Measurements from ENCODE around the gene CERS2.

CERS2 gene

DNA sequence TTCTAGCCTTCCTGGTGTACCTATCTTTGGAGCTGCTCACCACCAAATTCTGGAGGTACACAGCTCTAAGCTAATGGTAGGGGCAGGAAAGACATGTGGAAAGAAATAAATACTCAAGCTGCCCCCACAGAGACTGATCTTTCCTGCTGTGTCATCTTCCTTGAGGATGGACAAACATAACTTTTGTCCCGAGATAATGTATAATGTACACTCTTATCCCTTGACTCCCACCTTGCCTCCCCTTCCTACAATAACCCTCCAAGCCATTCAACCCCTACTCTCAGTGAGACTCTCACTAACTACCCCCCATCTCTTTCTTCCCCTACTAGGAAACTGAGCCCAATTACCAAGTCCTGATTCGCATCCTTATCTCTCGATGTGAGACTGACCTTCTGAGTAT lies 19.6 kb upstream of the CERS2 start:
- TF ChIP-seq ZBTB7A (IDR thresholded peaks at IDR 0.05; ENCODE audit: low read depth) = no peak
- no peak for TF ChIP-seq CREB1 (IDR thresholded peaks at IDR 0.05; ENCODE audit: low read depth)
- TF ChIP-seq NFIC (IDR thresholded peaks at IDR 0.05) = no peak
- no peak for TF ChIP-seq RAD21 (IDR thresholded peaks at IDR 0.05; ENCODE audit: low read depth)
- no peak for TF ChIP-seq FOXM1 (IDR thresholded peaks at IDR 0.05; ENCODE audit: borderline replicate concordance, low read depth)
- no peak for TF ChIP-seq USF1 (IDR thresholded peaks at IDR 0.05)
- no peak for TF ChIP-seq TCF12 (IDR thresholded peaks at IDR 0.05; ENCODE audit: low read depth)
- no peak for TF ChIP-seq CEBPB (IDR thresholded peaks at IDR 0.05)
- TF ChIP-seq, protein P1, sequence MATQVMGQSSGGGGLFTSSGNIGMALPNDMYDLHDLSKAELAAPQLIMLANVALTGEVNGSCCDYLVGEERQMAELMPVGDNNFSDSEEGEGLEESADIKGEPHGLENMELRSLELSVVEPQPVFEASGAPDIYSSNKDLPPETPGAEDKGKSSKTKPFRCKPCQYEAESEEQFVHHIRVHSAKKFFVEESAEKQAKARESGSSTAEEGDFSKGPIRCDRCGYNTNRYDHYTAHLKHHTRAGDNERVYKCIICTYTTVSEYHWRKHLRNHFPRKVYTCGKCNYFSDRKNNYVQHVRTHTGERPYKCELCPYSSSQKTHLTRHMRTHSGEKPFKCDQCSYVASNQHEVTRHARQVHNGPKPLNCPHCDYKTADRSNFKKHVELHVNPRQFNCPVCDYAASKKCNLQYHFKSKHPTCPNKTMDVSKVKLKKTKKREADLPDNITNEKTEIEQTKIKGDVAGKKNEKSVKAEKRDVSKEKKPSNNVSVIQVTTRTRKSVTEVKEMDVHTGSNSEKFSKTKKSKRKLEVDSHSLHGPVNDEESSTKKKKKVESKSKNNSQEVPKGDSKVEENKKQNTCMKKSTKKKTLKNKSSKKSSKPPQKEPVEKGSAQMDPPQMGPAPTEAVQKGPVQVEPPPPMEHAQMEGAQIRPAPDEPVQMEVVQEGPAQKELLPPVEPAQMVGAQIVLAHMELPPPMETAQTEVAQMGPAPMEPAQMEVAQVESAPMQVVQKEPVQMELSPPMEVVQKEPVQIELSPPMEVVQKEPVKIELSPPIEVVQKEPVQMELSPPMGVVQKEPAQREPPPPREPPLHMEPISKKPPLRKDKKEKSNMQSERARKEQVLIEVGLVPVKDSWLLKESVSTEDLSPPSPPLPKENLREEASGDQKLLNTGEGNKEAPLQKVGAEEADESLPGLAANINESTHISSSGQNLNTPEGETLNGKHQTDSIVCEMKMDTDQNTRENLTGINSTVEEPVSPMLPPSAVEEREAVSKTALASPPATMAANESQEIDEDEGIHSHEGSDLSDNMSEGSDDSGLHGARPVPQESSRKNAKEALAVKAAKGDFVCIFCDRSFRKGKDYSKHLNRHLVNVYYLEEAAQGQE (IDR thresholded peaks at IDR 0.05; ENCODE audit: low read depth) = no peak

GRCh38 chr1:150992626-150993025 lies 18.0 kb upstream of the CERS2 start:
- TF ChIP-seq FOXM1 (IDR thresholded peaks at IDR 0.05; ENCODE audit: borderline replicate concordance, low read depth) (no peak), EP300 (IDR thresholded peaks at IDR 0.05; ENCODE audit: borderline replicate concordance) (no peak), MAX (IDR thresholded peaks at IDR 0.05) (no peak), ZBTB7A (IDR thresholded peaks at IDR 0.05; ENCODE audit: low read depth) (no peak), NFIC (IDR thresholded peaks at IDR 0.05) (no peak), TEAD4 (IDR thresholded peaks at IDR 0.05) (no peak), TAF1 (IDR thresholded peaks at IDR 0.05; ENCODE audit: low read depth) (no peak), EGR1 (IDR thresholded peaks at IDR 0.05) (no peak), CREB1 (IDR thresholded peaks at IDR 0.05; ENCODE audit: low read depth) (no peak), CEBPB (IDR thresholded peaks at IDR 0.05) (no peak), USF1 (IDR thresholded peaks at IDR 0.05) (no peak), YY1 (IDR thresholded peaks at IDR 0.05; ENCODE audit: low read depth) (no peak), RAD21 (IDR thresholded peaks at IDR 0.05; ENCODE audit: low read depth) (no peak), TCF12 (IDR thresholded peaks at IDR 0.05; ENCODE audit: low read depth) (no peak)
- TF ChIP-seq, protein P1 (IDR thresholded peaks at IDR 0.05; ENCODE audit: low read depth) = no peak

DNA sequence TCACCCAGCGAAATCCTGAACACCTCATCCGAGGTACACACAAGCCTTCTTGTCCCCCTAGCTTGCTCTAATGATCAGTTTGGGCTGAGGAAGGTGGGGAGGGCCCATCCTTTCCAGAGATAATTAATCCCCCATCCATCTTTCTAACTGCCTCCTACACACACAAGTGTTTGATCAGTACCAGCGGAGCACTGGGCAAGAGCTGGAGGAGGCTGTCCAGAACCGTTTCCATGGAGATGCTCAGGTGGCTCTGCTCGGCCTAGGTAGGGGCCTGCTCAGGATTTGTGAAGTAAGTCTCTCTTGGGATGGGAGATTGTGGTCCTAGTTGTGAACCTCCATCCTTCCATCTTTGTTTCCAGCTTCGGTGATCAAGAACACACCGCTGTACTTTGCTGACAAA lies 13.3 kb upstream of the CERS2 start:
- TF ChIP-seq EGR1 (IDR thresholded peaks at IDR 0.05) (no peak), TAF1 (IDR thresholded peaks at IDR 0.05; ENCODE audit: low read depth) (no peak), TEAD4 (IDR thresholded peaks at IDR 0.05) (no peak)

GRCh38 chr1:150985179-150985825 lies 10.7 kb upstream of the CERS2 start:
- TF ChIP-seq TEAD4 (IDR thresholded peaks at IDR 0.05) = peak; percentile 26; the same call in 1 of the 2 replicates
- TF ChIP-seq MAX (IDR thresholded peaks at IDR 0.05) = peak; percentile 65
- TF ChIP-seq, protein P1 (IDR thresholded peaks at IDR 0.05; ENCODE audit: low read depth) = no peak
